ENCODE measurements around the gene FAM222A.

- TF ChIP-seq EZH2 (IDR thresholded peaks at IDR 0.05), result no peak
- no peak for TF ChIP-seq POLR2AphosphoS5 (IDR thresholded peaks at IDR 0.05; ENCODE audit: borderline replicate concordance, low read depth, low read length)
Measured at GRCh38 chr12:109696485-109697269, 16.9 kb upstream of the FAM222A start.
